Fibroblast of lung (primary cell): ENCODE data around the gene RFX8.

Experiments
- CTCF ChIP-seq, 2 donors: IDR thresholded peaks in 1 of 2; conservative IDR thresholded peaks in 1 of 2; 1 replicate in 1 of 2; 2 replicates in 1 of 2; pipeline ENCODE4 v1.5.1; 2011 to 2012; ENCODE audit warnings: low read length in 2 of 2, control low read depth in 1 of 2, inconsistent platforms in 1 of 2, low read depth in 1 of 2, mild to moderate bottlenecking in 1 of 2
- EZH2 ChIP-seq: IDR thresholded peaks from 2 replicates; pipeline ENCODE4 v1.5.1; 2012; ENCODE audit warnings: low read length, control low read depth, mild to moderate bottlenecking; ENCODE audit errors: missing control alignments

GRCh38 chr2:101469863-101470262 lies 5.0 kb downstream of the RFX8 start:
- TF ChIP-seq CTCF (conservative IDR thresholded peaks at IDR 0.05 in 1 of 2, IDR thresholded peaks at IDR 0.05 in 1 of 2; ENCODE audit: low read depth in 1 of 2, low read length in 2 of 2), result no peak
- no peak for TF ChIP-seq EZH2
